Testis (tissue), 2 donors: ENCODE results near the gene COX6B1.

Experiments
- POLR2A ChIP-seq: fragments of 450-650 bp; IDR thresholded peaks from one replicate; pipeline ENCODE4 v1.6.1; 2017; ENCODE audit warnings: antibody characterized with exemption, mild to moderate bottlenecking, moderate library complexity
- TF ChIP-seq, protein P1 (sequence below), 3 experiments: fragments of 450-650 bp in 2 of 3; fragments of 200-600 bp in 1 of 3; sonication (generic) in 1 of 3; IDR thresholded peaks; one replicate each; pipeline ENCODE4 v1.5.1; 2016 to 2019; ENCODE audit warnings: antibody characterized with exemption in 3 of 3, mild to moderate bottlenecking in 2 of 3, moderate library complexity in 1 of 3

DNA sequence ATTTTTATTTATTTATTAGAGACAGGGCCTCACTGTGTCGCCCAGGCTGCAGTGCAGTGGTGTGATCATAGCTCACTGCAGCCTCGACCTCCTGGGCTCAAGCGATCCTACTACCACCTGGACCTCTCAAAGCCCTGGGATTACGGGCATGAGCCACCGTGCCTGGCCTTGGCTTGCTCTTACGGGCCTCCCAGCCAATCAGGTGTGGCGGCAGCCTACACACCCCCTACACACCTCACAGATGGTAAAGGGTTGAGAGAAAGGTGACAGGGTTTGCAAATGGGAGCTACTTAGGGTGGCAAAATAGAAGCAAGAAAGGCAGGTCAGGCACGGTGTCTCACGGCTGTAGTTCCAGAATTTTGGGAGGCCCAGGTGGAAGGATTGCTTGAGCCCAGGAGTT lies 55.2 kb downstream of the COX6B1 start:
- TF ChIP-seq, protein P1, sequence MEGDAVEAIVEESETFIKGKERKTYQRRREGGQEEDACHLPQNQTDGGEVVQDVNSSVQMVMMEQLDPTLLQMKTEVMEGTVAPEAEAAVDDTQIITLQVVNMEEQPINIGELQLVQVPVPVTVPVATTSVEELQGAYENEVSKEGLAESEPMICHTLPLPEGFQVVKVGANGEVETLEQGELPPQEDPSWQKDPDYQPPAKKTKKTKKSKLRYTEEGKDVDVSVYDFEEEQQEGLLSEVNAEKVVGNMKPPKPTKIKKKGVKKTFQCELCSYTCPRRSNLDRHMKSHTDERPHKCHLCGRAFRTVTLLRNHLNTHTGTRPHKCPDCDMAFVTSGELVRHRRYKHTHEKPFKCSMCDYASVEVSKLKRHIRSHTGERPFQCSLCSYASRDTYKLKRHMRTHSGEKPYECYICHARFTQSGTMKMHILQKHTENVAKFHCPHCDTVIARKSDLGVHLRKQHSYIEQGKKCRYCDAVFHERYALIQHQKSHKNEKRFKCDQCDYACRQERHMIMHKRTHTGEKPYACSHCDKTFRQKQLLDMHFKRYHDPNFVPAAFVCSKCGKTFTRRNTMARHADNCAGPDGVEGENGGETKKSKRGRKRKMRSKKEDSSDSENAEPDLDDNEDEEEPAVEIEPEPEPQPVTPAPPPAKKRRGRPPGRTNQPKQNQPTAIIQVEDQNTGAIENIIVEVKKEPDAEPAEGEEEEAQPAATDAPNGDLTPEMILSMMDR (IDR thresholded peaks at IDR 0.05), result no peak
- TF ChIP-seq POLR2A, result no peak
